ENCODE results near the gene DHRS13. TPM values are rescaled to one million over a fixed set of nuclear protein-coding genes. Genes with fewer than 3 reads are reported as not detected.

Gene DHRS13
- total and polyA plus RNA-seq, 10 of the 15 experiments (the other 5 are each of a cell fraction or from before 2014, with no cell fraction given) = 0.18 to 55.2 (median 31.3) TPM; not detected in 1

GRCh38 chr17:28901866-28902818 lies 737 bp downstream of the DHRS13 start (continued):
- TF ChIP-seq SKIL (IDR thresholded peaks at IDR 0.05; ENCODE audit: low read depth, poor library complexity, severe bottlenecking) = peak; percentile 49
- TF ChIP-seq E4F1 (IDR thresholded peaks at IDR 0.05; ENCODE audit: borderline replicate concordance, partially characterized antibody) = no peak
- 0 out of 2 replicates have a peak, but pooled peaks have one; percentile 30 for TF ChIP-seq ASH2L (IDR thresholded peaks at IDR 0.05; ENCODE audit: borderline replicate concordance, low read depth)
- TF ChIP-seq CBFB (IDR thresholded peaks at IDR 0.05; ENCODE audit: low read depth) = no peak
- no peak for TF ChIP-seq PBX3 (IDR thresholded peaks at IDR 0.05; ENCODE audit: insufficient replicate concordance, low read depth, low read length)
- TF ChIP-seq RUNX3 (IDR thresholded peaks at IDR 0.05; ENCODE audit: low read length) = peak; percentile 29
- peak in 1 of 2 experiments; percentile 42; a peak in 1 of 4 replicates for TF ChIP-seq IKZF2 (IDR thresholded peaks at IDR 0.05)
- no peak for TF ChIP-seq MAX (IDR thresholded peaks at IDR 0.05; ENCODE audit: low read depth, low read length)
- peak; percentile 46; the same call in 1 of the 2 replicates for TF ChIP-seq RELB (IDR thresholded peaks at IDR 0.05; ENCODE audit: low read depth)
- TF ChIP-seq MTA2 (IDR thresholded peaks at IDR 0.05; ENCODE audit: low read depth) = 0 out of 2 replicates have a peak, but pooled peaks have one; percentile 36
- no peak for TF ChIP-seq WRNIP1 (IDR thresholded peaks at IDR 0.05; ENCODE audit: borderline replicate concordance, low read depth, low read length)
- 0 out of 2 replicates have a peak, but pooled peaks have one; percentile 17 for TF ChIP-seq HCFC1 (IDR thresholded peaks at IDR 0.05; ENCODE audit: low read length)
- no peak for TF ChIP-seq POU2F2 (IDR thresholded peaks at IDR 0.05; ENCODE audit: borderline replicate concordance, low read depth, low read length)
- TF ChIP-seq PKNOX1 (IDR thresholded peaks at IDR 0.05) = no peak
- TF ChIP-seq ZSCAN29 (IDR thresholded peaks at IDR 0.05) = no peak
- TF ChIP-seq NR2F1 (conservative IDR thresholded peaks at IDR 0.05) = peak; percentile 54
- no peak for TF ChIP-seq KAT2A (conservative IDR thresholded peaks at IDR 0.05; ENCODE audit: control insufficient read depth, low read depth, low read length)
- no peak for TF ChIP-seq MYC (IDR thresholded peaks at IDR 0.05; ENCODE audit: insufficient read depth, insufficient read length, insufficient replicate concordance, low read length, severe bottlenecking)
- TF ChIP-seq HDGF (IDR thresholded peaks at IDR 0.05) = peak; percentile 50
- TF ChIP-seq SMARCA5 (IDR thresholded peaks at IDR 0.05) = peak; percentile 85

Measured in GM12878 (cell line).